Measurements from ENCODE around the gene FLNB. TPM values are rescaled to one million over a fixed set of nuclear protein-coding genes. Genes with fewer than 3 reads are reported as not detected.

FLNB gene
- total RNA-seq, 1 donor from 2014 or later: 521 TPM

- H3K4me3 ChIP-seq (ENCODE audit: insufficient read depth, low read depth, low read length): no peak overlapping the region
- no peaks in the 10 kb centered on the region for H3K27me3 ChIP-seq (ENCODE audit: insufficient read depth, low read length)
- H3K9ac ChIP-seq (ENCODE audit: low read length): no peak overlapping the region
- H3K4me2 ChIP-seq (ENCODE audit: low read length): no peak overlapping the region
- Mint-ChIP-seq H3K27ac (ENCODE audit: unreplicated experiment) (peak overlapping the region; percentile 97), H3K9me3 (ENCODE audit: unreplicated experiment) (no peaks in the 10 kb centered on the region), H3K27me3 (ENCODE audit: low read depth, unreplicated experiment) (no peaks in the 10 kb centered on the region), H3K36me3 (ENCODE audit: low read depth, unreplicated experiment) (peaks cover 2% of the 10 kb centered on the region), H3K4me1 (ENCODE audit: low read depth, unreplicated experiment) (peaks cover 84% of the 10 kb centered on the region), H3K4me3 (ENCODE audit: unreplicated experiment) (peak overlapping the region; percentile 65)
- H3K4me1 ChIP-seq (ENCODE audit: insufficient read depth, low read length): peaks cover 80% of the 10 kb centered on the region
- TF ChIP-seq EZH2 (IDR thresholded peaks at IDR 0.05; ENCODE audit: insufficient read depth, low read length): no peak
- no peak for TF ChIP-seq CTCF (IDR thresholded peaks at IDR 0.05; ENCODE audit: insufficient read depth, low read depth, low read length)
- no peaks in the 10 kb centered on the region for H3K36me3 ChIP-seq (ENCODE audit: insufficient read depth, low read length)
- H3K9me3 ChIP-seq (ENCODE audit: insufficient read depth, low read depth, low read length): no peaks in the 10 kb centered on the region
- H3K27ac ChIP-seq (ENCODE audit: low read depth, low read length): peak overlapping the region; percentile 1
- peaks cover 94% of the 10 kb centered on the region for H3K79me2 ChIP-seq (ENCODE audit: insufficient read depth, low read length)
- FAIRE-seq (no peak), DNase-seq (ENCODE audit: low read depth) (peak; percentile 72)
- H4K20me1 ChIP-seq (ENCODE audit: insufficient read depth, low read length): peaks cover 41% of the 10 kb centered on the region
- H2AFZ ChIP-seq (ENCODE audit: low read depth, low read length): no peak overlapping the region
Observed at GRCh38 chr3:58044691-58045483, 36.7 kb downstream of the FLNB start.

DNA sequence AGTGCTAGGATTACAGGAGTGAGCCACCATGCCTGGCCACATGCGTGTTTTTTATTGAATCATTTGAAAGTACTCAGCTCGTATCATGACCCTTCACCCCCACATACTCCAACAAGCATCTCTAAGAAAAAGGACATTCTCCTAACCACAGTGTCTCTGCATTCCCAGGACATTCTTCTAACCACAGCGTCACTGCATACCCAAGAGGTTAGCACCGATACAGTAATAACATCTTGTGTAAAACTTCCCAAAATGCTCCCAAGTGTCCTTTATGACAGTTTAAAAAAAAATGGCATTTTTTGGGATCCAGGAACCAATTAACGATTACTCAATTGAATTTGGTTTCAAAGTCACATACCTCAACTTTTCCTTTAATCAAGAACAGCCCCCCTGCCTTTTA lies 39.6 kb downstream of the FLNB start:
- Mint-ChIP-seq H3K36me3 (ENCODE audit: low read depth, unreplicated experiment) (peaks cover 2% of the 10 kb centered on the region), H3K27ac (ENCODE audit: unreplicated experiment) (peak overlapping the region; percentile 99), H3K4me1 (ENCODE audit: low read depth, unreplicated experiment) (peaks cover 83% of the 10 kb centered on the region), H3K27me3 (ENCODE audit: low read depth, unreplicated experiment) (no peaks in the 10 kb centered on the region), H3K9me3 (ENCODE audit: unreplicated experiment) (no peaks in the 10 kb centered on the region), H3K4me3 (ENCODE audit: unreplicated experiment) (peak overlapping the region; percentile 70)
- Histone ChIP-seq H2AFZ (ENCODE audit: low read depth, low read length) (no peak overlapping the region), H3K27me3 (ENCODE audit: insufficient read depth, low read length) (no peaks in the 10 kb centered on the region), H3K9ac (ENCODE audit: low read length) (peak overlapping the region; percentile 72), H4K20me1 (ENCODE audit: insufficient read depth, low read length) (peaks cover 15% of the 10 kb centered on the region), H3K9me3 (ENCODE audit: insufficient read depth, low read depth, low read length) (no peaks in the 10 kb centered on the region), H3K27ac (ENCODE audit: low read depth, low read length) (peak overlapping the region; percentile 93), H3K36me3 (ENCODE audit: insufficient read depth, low read length) (no peaks in the 10 kb centered on the region), H3K4me2 (ENCODE audit: low read length) (peak overlapping the region; percentile 66), H3K4me3 (ENCODE audit: insufficient read depth, low read depth, low read length) (no peak overlapping the region), H3K79me2 (ENCODE audit: insufficient read depth, low read length) (peaks cover 96% of the 10 kb centered on the region), H3K4me1 (ENCODE audit: insufficient read depth, low read length) (peaks cover 80% of the 10 kb centered on the region)
- peak; percentile 98 for DNase-seq (ENCODE audit: low read depth)
- FAIRE-seq: peak; percentile 47
- TF ChIP-seq CTCF (IDR thresholded peaks at IDR 0.05; ENCODE audit: insufficient read depth, low read depth, low read length): no peak
- TF ChIP-seq EZH2 (IDR thresholded peaks at IDR 0.05; ENCODE audit: insufficient read depth, low read length): no peak

DNA sequence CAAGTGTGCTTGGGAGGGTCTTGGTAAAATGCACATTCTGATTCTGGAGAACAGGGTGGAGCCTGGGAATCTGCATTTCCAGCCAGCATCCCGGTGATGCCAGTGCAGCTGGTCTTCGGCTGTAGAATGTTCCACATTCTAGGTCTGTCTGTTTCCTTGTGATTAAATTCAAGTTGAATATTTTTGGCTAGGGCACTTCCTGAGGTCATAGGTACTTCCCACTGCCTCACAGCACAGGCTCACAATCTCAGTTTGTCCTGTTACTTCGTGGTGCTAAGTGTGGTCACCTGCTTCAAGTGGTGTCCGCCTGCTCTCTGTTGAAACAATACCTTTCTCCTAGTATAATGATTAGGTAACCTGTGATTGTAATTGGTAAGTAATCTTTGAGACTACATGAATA lies 40.1 kb downstream of the FLNB start:
- H3K4me1 Mint-ChIP-seq (ENCODE audit: low read depth, unreplicated experiment): peaks cover 79% of the 10 kb centered on the region
- Histone ChIP-seq H3K4me1 (ENCODE audit: insufficient read depth, low read length) (peaks cover 79% of the 10 kb centered on the region), H3K4me3 (ENCODE audit: insufficient read depth, low read depth, low read length) (no peak overlapping the region), H4K20me1 (ENCODE audit: insufficient read depth, low read length) (peaks cover 15% of the 10 kb centered on the region), H3K79me2 (ENCODE audit: insufficient read depth, low read length) (peaks cover 96% of the 10 kb centered on the region), H3K36me3 (ENCODE audit: insufficient read depth, low read length) (no peaks in the 10 kb centered on the region), H3K27ac (ENCODE audit: low read depth, low read length) (peak overlapping the region; percentile 93), H3K27me3 (ENCODE audit: insufficient read depth, low read length) (no peaks in the 10 kb centered on the region), H3K4me2 (ENCODE audit: low read length) (peak overlapping the region; percentile 66), H2AFZ (ENCODE audit: low read depth, low read length) (no peak overlapping the region), H3K9me3 (ENCODE audit: insufficient read depth, low read depth, low read length) (no peaks in the 10 kb centered on the region), H3K9ac (ENCODE audit: low read length) (peak overlapping the region; percentile 72)
- peaks cover 2% of the 10 kb centered on the region for H3K36me3 Mint-ChIP-seq (ENCODE audit: low read depth, unreplicated experiment)
- H3K27ac Mint-ChIP-seq (ENCODE audit: unreplicated experiment): peak overlapping the region; percentile 99
- no peaks in the 10 kb centered on the region for H3K27me3 Mint-ChIP-seq (ENCODE audit: low read depth, unreplicated experiment)
- no peak for FAIRE-seq
- DNase-seq (ENCODE audit: low read depth): no peak
- peak overlapping the region; percentile 17 for H3K4me3 Mint-ChIP-seq (ENCODE audit: unreplicated experiment)
- no peak for TF ChIP-seq EZH2 (IDR thresholded peaks at IDR 0.05; ENCODE audit: insufficient read depth, low read length)
- TF ChIP-seq CTCF (IDR thresholded peaks at IDR 0.05; ENCODE audit: insufficient read depth, low read depth, low read length): no peak
- H3K9me3 Mint-ChIP-seq (ENCODE audit: unreplicated experiment): no peaks in the 10 kb centered on the region
